ENCODE results near the gene DHRS12.

DNA sequence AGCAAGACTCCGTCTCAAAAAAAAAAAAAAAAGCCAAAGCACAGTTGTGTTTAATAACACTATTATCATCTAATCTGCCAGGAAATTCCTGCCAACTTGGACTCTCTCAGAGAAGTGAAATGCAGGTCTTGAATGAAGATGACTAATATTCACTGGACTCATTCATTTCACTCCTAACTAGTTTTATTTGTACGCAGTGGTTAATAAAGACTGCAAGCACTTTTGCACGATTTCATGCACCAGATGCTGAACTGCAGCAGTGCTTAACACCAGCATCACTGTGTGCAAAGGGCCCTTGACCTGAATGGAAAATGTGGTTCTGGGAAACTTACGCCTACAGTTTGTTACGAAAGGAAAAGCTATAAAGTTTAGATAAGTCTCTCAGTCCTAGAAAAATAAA, 63.3 kb downstream of the DHRS12 start:
- TF ChIP-seq, protein P1, sequence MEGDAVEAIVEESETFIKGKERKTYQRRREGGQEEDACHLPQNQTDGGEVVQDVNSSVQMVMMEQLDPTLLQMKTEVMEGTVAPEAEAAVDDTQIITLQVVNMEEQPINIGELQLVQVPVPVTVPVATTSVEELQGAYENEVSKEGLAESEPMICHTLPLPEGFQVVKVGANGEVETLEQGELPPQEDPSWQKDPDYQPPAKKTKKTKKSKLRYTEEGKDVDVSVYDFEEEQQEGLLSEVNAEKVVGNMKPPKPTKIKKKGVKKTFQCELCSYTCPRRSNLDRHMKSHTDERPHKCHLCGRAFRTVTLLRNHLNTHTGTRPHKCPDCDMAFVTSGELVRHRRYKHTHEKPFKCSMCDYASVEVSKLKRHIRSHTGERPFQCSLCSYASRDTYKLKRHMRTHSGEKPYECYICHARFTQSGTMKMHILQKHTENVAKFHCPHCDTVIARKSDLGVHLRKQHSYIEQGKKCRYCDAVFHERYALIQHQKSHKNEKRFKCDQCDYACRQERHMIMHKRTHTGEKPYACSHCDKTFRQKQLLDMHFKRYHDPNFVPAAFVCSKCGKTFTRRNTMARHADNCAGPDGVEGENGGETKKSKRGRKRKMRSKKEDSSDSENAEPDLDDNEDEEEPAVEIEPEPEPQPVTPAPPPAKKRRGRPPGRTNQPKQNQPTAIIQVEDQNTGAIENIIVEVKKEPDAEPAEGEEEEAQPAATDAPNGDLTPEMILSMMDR (IDR thresholded peaks at IDR 0.05) = no peak
- TF ChIP-seq POLR2A (IDR thresholded peaks at IDR 0.05) = no peak

All from lower leg skin (tissue), 3 donors.